Endometrial microvascular endothelial cells (primary cell): ENCODE results near the gene KRTAP10-2. TPM values are rescaled to one million over a fixed set of nuclear protein-coding genes. Genes with fewer than 3 reads are reported as not detected.

Source experiments
- in situ Hi-C: cut with HindIII; loops from 2 replicates; pipeline ENCODE4 v1.10.0; 2017; ENCODE audit warnings: low sequenced_read_pairs, low pct_unique_long_range_greater_than_20kb; ENCODE audit errors: inconsistent ontology term
- total RNA-seq: library from RNA; depleted of rRNA; stranded (reverse); fragments of >200 nt; gene quantifications from one replicate; pipeline ENCODE4 v1.2.3, GENCODE V29; 2015; ENCODE audit errors: inconsistent ontology term

The KRTAP10-2 gene
- total RNA-seq, 1 donor from 2014 or later, result not detected

GRCh38 chr21:44530221-44530902, 20.9 kb downstream of the KRTAP10-2 start:
- in situ Hi-C loops, result no loop called here

- in situ Hi-C loops, result no loop called here
Measured at GRCh38 chr21:44529503-44530125, 21.7 kb downstream of the KRTAP10-2 start.

GRCh38 chr21:44529011-44529421, 22.3 kb downstream of the KRTAP10-2 start:
- in situ Hi-C loops, result no loop called here

- in situ Hi-C loops, result no loop called here
Measured at GRCh38 chr21:44528634-44528995, 22.7 kb downstream of the KRTAP10-2 start.

- in situ Hi-C loops, result no loop called here
Measured at GRCh38 chr21:44527983-44528633, 23.2 kb downstream of the KRTAP10-2 start.

- in situ Hi-C loops, result no loop called here
Measured at GRCh38 chr21:44527156-44527982, 23.9 kb downstream of the KRTAP10-2 start.

- in situ Hi-C loops, result no loop called here
Measured at GRCh38 chr21:44526096-44526997, 25.0 kb downstream of the KRTAP10-2 start.

GRCh38 chr21:44525391-44526095, 25.8 kb downstream of the KRTAP10-2 start:
- in situ Hi-C loops, result no loop called here

- in situ Hi-C loops, result no loop called here
Measured at GRCh38 chr21:44524414-44525371, 26.6 kb downstream of the KRTAP10-2 start.

- in situ Hi-C loops, result no loop called here
Measured at GRCh38 chr21:44523567-44524413, 27.5 kb downstream of the KRTAP10-2 start.

- in situ Hi-C loops, result no loop called here
Measured at GRCh38 chr21:44522753-44523204, 28.5 kb downstream of the KRTAP10-2 start.

GRCh38 chr21:44521928-44522752, 29.2 kb downstream of the KRTAP10-2 start:
- in situ Hi-C loops, result no loop called here

- in situ Hi-C loops, result no loop called here
Measured at GRCh38 chr21:44521301-44521927, 29.9 kb downstream of the KRTAP10-2 start.

- in situ Hi-C loops, result no loop called here
Measured at GRCh38 chr21:44520326-44521300, 30.7 kb downstream of the KRTAP10-2 start.
